Sigmoid colon (tissue), 4 donors: ENCODE measurements around the gene IQSEC3.

Source experiments
- POLR2A ChIP-seq, 2 donors: fragments of 450-650 bp; IDR thresholded peaks; one replicate each; pipeline ENCODE4 v1.6.1; 2016; ENCODE audit warnings: antibody characterized with exemption in 2 of 2, mild to moderate bottlenecking in 2 of 2, moderate library complexity in 2 of 2
- POLR2AphosphoS5 ChIP-seq, 4 donors: sonication (generic); formaldehyde crosslinking; IDR thresholded peaks; one replicate each; pipeline ENCODE4 v1.6.1; 2017; ENCODE audit warnings: antibody characterized with exemption in 4 of 4
- TF ChIP-seq, protein P1 (sequence below), 4 experiments: fragments of 450-650 bp in 3 of 4; fragments of 200-600 bp in 1 of 4; IDR thresholded peaks; one replicate each; pipeline ENCODE4 v1.5.1; 2016 to 2019; ENCODE audit warnings: antibody characterized with exemption in 4 of 4, mild to moderate bottlenecking in 3 of 4, moderate library complexity in 2 of 4

DNA sequence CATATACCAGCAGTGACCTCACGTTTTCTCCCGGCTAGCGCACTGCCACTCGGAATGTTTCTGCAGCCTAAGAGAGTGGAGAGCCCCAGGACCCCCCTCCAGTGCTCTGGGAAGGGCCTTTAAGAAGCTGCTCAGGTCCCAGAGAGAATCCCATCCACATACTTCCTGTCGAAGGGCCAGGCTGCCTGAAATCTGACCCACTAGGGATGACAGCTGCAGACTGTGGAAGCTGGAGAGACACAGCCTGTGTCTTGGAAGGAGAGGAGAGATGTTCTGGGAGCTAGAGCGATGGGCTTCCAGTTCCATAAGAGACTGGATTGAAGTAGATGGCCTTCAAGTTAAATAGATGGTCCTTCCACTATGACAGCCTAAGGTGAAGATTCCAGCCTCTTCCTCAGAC, 54.4 kb downstream of the IQSEC3 start:
- TF ChIP-seq POLR2AphosphoS5 (IDR thresholded peaks at IDR 0.05) (no peak), POLR2A (IDR thresholded peaks at IDR 0.05) (no peak)
- TF ChIP-seq, protein P1, sequence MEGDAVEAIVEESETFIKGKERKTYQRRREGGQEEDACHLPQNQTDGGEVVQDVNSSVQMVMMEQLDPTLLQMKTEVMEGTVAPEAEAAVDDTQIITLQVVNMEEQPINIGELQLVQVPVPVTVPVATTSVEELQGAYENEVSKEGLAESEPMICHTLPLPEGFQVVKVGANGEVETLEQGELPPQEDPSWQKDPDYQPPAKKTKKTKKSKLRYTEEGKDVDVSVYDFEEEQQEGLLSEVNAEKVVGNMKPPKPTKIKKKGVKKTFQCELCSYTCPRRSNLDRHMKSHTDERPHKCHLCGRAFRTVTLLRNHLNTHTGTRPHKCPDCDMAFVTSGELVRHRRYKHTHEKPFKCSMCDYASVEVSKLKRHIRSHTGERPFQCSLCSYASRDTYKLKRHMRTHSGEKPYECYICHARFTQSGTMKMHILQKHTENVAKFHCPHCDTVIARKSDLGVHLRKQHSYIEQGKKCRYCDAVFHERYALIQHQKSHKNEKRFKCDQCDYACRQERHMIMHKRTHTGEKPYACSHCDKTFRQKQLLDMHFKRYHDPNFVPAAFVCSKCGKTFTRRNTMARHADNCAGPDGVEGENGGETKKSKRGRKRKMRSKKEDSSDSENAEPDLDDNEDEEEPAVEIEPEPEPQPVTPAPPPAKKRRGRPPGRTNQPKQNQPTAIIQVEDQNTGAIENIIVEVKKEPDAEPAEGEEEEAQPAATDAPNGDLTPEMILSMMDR (IDR thresholded peaks at IDR 0.05): no peak
